ENCODE results near the gene EPX.
"Not testable (repeated sequence)": the region's sequence is repeated elsewhere in the genome, so short reads cannot be mapped to it uniquely, and the experiment has no call there.

Gene EPX

GRCh38 chr17:58192612-58193011, at the start of gene EPX:
Gene EPX, plus strand, starts transcription at chr17:58192726. Its CDS starts 121 bp downstream, at chr17:58192847.
- DNase-seq (ENCODE audit: low read depth) = no peak

- not testable (repeated sequence) for DNase-seq (ENCODE audit: low read depth)
Measured at GRCh38 chr17:58143335-58143734, 49.2 kb upstream of the EPX start.

- no peak for DNase-seq (ENCODE audit: low read depth)
Measured at GRCh38 chr17:58144801-58145200, 47.7 kb upstream of the EPX start.

GRCh38 chr17:58147930-58148434, 44.5 kb upstream of the EPX start, which contains the start of gene OR4D1:
Gene OR4D1, plus strand, starts transcription at chr17:58148384. Its CDS starts 6,770 bp downstream, at chr17:58155154.
- DNase-seq (ENCODE audit: low read depth) = no peak

- DNase-seq (ENCODE audit: low read depth) = no peak
Measured at GRCh38 chr17:58148609-58149008, 43.9 kb upstream of the EPX start.

GRCh38 chr17:58150394-58150793, 42.1 kb upstream of the EPX start:
- DNase-seq (ENCODE audit: low read depth) = no peak

- peak; percentile 16 for DNase-seq (ENCODE audit: low read depth)
Measured at GRCh38 chr17:58153046-58153445, 39.5 kb upstream of the EPX start.

- no peak for DNase-seq (ENCODE audit: low read depth)
Measured at GRCh38 chr17:58153671-58154070, 38.9 kb upstream of the EPX start.

GRCh38 chr17:58156839-58157803, 35.4 kb upstream of the EPX start:
- peak; percentile 38 for DNase-seq (ENCODE audit: low read depth)

- no peak for DNase-seq (ENCODE audit: low read depth)
Measured at GRCh38 chr17:58158181-58158580, 34.3 kb upstream of the EPX start.

GRCh38 chr17:58161566-58161965, 31.0 kb upstream of the EPX start:
- DNase-seq (ENCODE audit: low read depth) = no peak

GRCh38 chr17:58165981-58166380, 26.5 kb upstream of the EPX start:
- DNase-seq (ENCODE audit: low read depth) = no peak

- no peak for DNase-seq (ENCODE audit: low read depth)
Measured at GRCh38 chr17:58166682-58167081, 25.8 kb upstream of the EPX start, which contains the start of gene OR4D2. Gene OR4D2, plus strand, starts transcription at chr17:58166982. Its CDS starts 2,674 bp downstream, at chr17:58169656.

GRCh38 chr17:58170622-58171021, 21.9 kb upstream of the EPX start:
- DNase-seq (ENCODE audit: low read depth) = no peak

GRCh38 chr17:58172369-58173071, 20.0 kb upstream of the EPX start:
- no peak for DNase-seq (ENCODE audit: low read depth)

- no peak for DNase-seq (ENCODE audit: low read depth)
Measured at GRCh38 chr17:58174871-58175270, 17.7 kb upstream of the EPX start.

GRCh38 chr17:58176200-58176599, 16.3 kb upstream of the EPX start:
- no peak for DNase-seq (ENCODE audit: low read depth)

GRCh38 chr17:58181796-58182195, 10.7 kb upstream of the EPX start:
- no peak for DNase-seq (ENCODE audit: low read depth)

GRCh38 chr17:58183514-58183913, 9.0 kb upstream of the EPX start:
- no peak for DNase-seq (ENCODE audit: low read depth)

- DNase-seq (ENCODE audit: low read depth) = no peak
Measured at GRCh38 chr17:58184308-58184985, 8.1 kb upstream of the EPX start.

GRCh38 chr17:58184986-58185761, 7.4 kb upstream of the EPX start:
- DNase-seq (ENCODE audit: low read depth) = no peak

All from stimulated activated CD8-positive, alpha-beta memory T cell treated with anti-CD3 and anti-CD28 coated beads, Interleukin-4, amount 100 ng/mL, for 24 hours (primary cell).